Urinary bladder (tissue), 4 donors: ENCODE results near the gene SLC35F5. TPM values are rescaled to one million over a fixed set of nuclear protein-coding genes. Genes with fewer than 3 reads are reported as not detected.
"Not testable (repeated sequence)": the region's sequence is repeated elsewhere in the genome, so short reads cannot be mapped to it uniquely, and the experiment has no call there.

Source experiments
- DNase-seq: peaks from one replicate; pipeline ENCODE4 v3.0.0-alpha.2; 2015; ENCODE audit errors: extremely low spot score
- H3K27ac ChIP-seq: one replicate; pipeline ENCODE4 v1.5.1; 2013; ENCODE audit warnings: low read depth, mild to moderate bottlenecking, moderate library complexity
- H3K36me3 ChIP-seq: one replicate; pipeline ENCODE4 v1.6.1; 2013; ENCODE audit warnings: mild to moderate bottlenecking, moderate library complexity; ENCODE audit not compliant: insufficient read depth
- H3K4me1 ChIP-seq: one replicate; pipeline ENCODE4 v1.6.1; 2013; ENCODE audit warnings: mild to moderate bottlenecking, moderate library complexity; ENCODE audit not compliant: insufficient read depth
- H3K4me3 ChIP-seq: one replicate; pipeline ENCODE4 v1.5.1; 2013; ENCODE audit warnings: low read depth, low read length
- WGBS: extraction: QIAGEN DNeasy Blood & Tissue Kit; methylation state at CpG from one replicate; pipeline ENCODE4 v1.1.7; 2013; 5-methylcytosine and 5-hydroxymethylcytosine counted together
- polyA plus RNA-seq: library from polyadenylated mRNA; stranded (reverse); fragments of 200-250 nt; gene quantifications from one replicate; pipeline ENCODE4 v1.2.3, GENCODE V29; 2013
- total RNA-seq: library from RNA; depleted of rRNA; stranded (reverse); fragments of >200 nt; gene quantifications from one replicate; pipeline ENCODE4 v1.2.3, GENCODE V29; 2014
- donor health status: healthy with polysubstance abuse.
- donor health status: healthy.

Gene SLC35F5
- total and polyA plus RNA-seq, 2 donors, result 15.9 to 283 TPM

- 92% methylated on average over 5 of the region's 5 CpGs for WGBS
- H3K36me3 ChIP-seq, result no peaks in the 10 kb centered on the region
- no peak overlapping the region for H3K27ac ChIP-seq
Measured at GRCh38 chr2:113698892-113699447, 57.5 kb downstream of the SLC35F5 start.

GRCh38 chr2:113698251-113698650 lies 58.2 kb downstream of the SLC35F5 start:
- not testable (repeated sequence) for H3K27ac ChIP-seq, DNase-seq, H3K36me3 ChIP-seq, H3K4me1 ChIP-seq, H3K4me3 ChIP-seq
- 92% methylated on average over 2 of the region's 2 CpGs for WGBS

More at GRCh38 chr2:113698892-113699447, 57.5 kb downstream of the SLC35F5 start:
- Histone ChIP-seq H3K4me3 (no peak overlapping the region), H3K4me1 (no peaks in the 10 kb centered on the region)
- DNase-seq, result no peak

- DNase-seq, result no peak
- Histone ChIP-seq H3K27ac (no peak overlapping the region), H3K4me1 (no peaks in the 10 kb centered on the region), H3K4me3 (no peak overlapping the region), H3K36me3 (no peaks in the 10 kb centered on the region)
- 96% methylated on average over 4 of the region's 4 CpGs for WGBS
Measured at GRCh38 chr2:113697516-113697915, 58.9 kb downstream of the SLC35F5 start.

- no peak overlapping the region for H3K27ac ChIP-seq
- DNase-seq, result no peak
- H3K4me3 ChIP-seq, result no peak overlapping the region
- H3K4me1 ChIP-seq, result no peaks in the 10 kb centered on the region
- no peaks in the 10 kb centered on the region for H3K36me3 ChIP-seq
- 80% methylated on average over 9 of the region's 9 CpGs for WGBS
Measured at GRCh38 chr2:113694438-113694837, 62.0 kb downstream of the SLC35F5 start.

GRCh38 chr2:113692698-113693428 lies 63.6 kb downstream of the SLC35F5 start:
- no peak for DNase-seq
- H3K27ac ChIP-seq, result no peak overlapping the region
- H3K4me3 ChIP-seq, result no peak overlapping the region
- H3K4me1 ChIP-seq, result no peaks in the 10 kb centered on the region
- WGBS, result 83% methylated on average over 3 of the region's 3 CpGs
- H3K36me3 ChIP-seq, result no peaks in the 10 kb centered on the region

- WGBS, result 52% methylated on average over 3 of the region's 3 CpGs
- H3K27ac ChIP-seq, DNase-seq, H3K36me3 ChIP-seq, H3K4me1 ChIP-seq, H3K4me3 ChIP-seq: not testable (repeated sequence)
Measured at GRCh38 chr2:113690871-113691270, 65.6 kb downstream of the SLC35F5 start.

- WGBS, result 77% methylated on average over 2 of the region's 2 CpGs
- H3K4me3 ChIP-seq, result no peak overlapping the region
- H3K27ac ChIP-seq, result no peak overlapping the region
- H3K36me3 ChIP-seq, result no peaks in the 10 kb centered on the region
- no peaks in the 10 kb centered on the region for H3K4me1 ChIP-seq
- no peak for DNase-seq
Measured at GRCh38 chr2:113686537-113686936, 69.9 kb downstream of the SLC35F5 start.

GRCh38 chr2:113685471-113685870 lies 71.0 kb downstream of the SLC35F5 start:
- WGBS, result 76% methylated on average over 8 of the region's 8 CpGs
- no peak for DNase-seq

GRCh38 chr2:113679457-113679856 lies 77.0 kb downstream of the SLC35F5 start:
- 80% methylated on average over 8 of the region's 8 CpGs for WGBS

More at GRCh38 chr2:113685471-113685870, 71.0 kb downstream of the SLC35F5 start:
- H3K27ac ChIP-seq, result no peak overlapping the region
- H3K4me1 ChIP-seq, result no peaks in the 10 kb centered on the region
- no peak overlapping the region for H3K4me3 ChIP-seq
- no peaks in the 10 kb centered on the region for H3K36me3 ChIP-seq

GRCh38 chr2:113677330-113677729 lies 79.1 kb downstream of the SLC35F5 start:
- Histone ChIP-seq H3K27ac (no peak overlapping the region), H3K4me1 (no peaks in the 10 kb centered on the region), H3K4me3 (no peak overlapping the region), H3K36me3 (no peaks in the 10 kb centered on the region)
- no peak for DNase-seq
- WGBS, result 81% methylated on average over 2 of the region's 2 CpGs

More at GRCh38 chr2:113679457-113679856, 77.0 kb downstream of the SLC35F5 start:
- Histone ChIP-seq H3K4me1 (no peaks in the 10 kb centered on the region), H3K4me3 (no peak overlapping the region), H3K27ac (no peak overlapping the region), H3K36me3 (no peaks in the 10 kb centered on the region)
- no peak for DNase-seq

GRCh38 chr2:113676623-113677266 lies 79.7 kb downstream of the SLC35F5 start:
- no peak for DNase-seq
- Histone ChIP-seq H3K36me3 (no peaks in the 10 kb centered on the region), H3K27ac (no peak overlapping the region), H3K4me1 (no peaks in the 10 kb centered on the region), H3K4me3 (no peak overlapping the region)
- WGBS, result 94% methylated on average over 4 of the region's 4 CpGs

- Histone ChIP-seq H3K4me3 (no peak overlapping the region), H3K36me3 (no peaks in the 10 kb centered on the region), H3K4me1 (no peaks in the 10 kb centered on the region), H3K27ac (no peak overlapping the region)
- WGBS, result 55% methylated on average over 9 of the region's 9 CpGs
- no peak for DNase-seq
Measured at GRCh38 chr2:113675875-113676274, 80.6 kb downstream of the SLC35F5 start.

GRCh38 chr2:113672326-113672932 lies 84.0 kb downstream of the SLC35F5 start:
- no peak overlapping the region for H3K4me3 ChIP-seq
- H3K36me3 ChIP-seq, result no peaks in the 10 kb centered on the region
- DNase-seq, result no peak
- H3K4me1 ChIP-seq, result no peaks in the 10 kb centered on the region
- WGBS, result 64% methylated on average over 7 of the region's 7 CpGs
- no peak overlapping the region for H3K27ac ChIP-seq

GRCh38 chr2:113669013-113669412 lies 87.4 kb downstream of the SLC35F5 start:
- 93% methylated on average over 21 of the region's 21 CpGs for WGBS
- not testable (repeated sequence) for H3K4me3 ChIP-seq, H3K36me3 ChIP-seq, H3K27ac ChIP-seq, DNase-seq, H3K4me1 ChIP-seq
